Heart left ventricle (tissue), 13 donors: ENCODE results near the gene CA5B.

Experiments used
- CTCF ChIP-seq, 12 donors: fragments of 200-600 bp; sonication (generic) in 4 of 12; IDR thresholded peaks; one replicate each; pipeline versions ENCODE4 v1.5.0 to v1.8.0; 2018 to 2022; ENCODE audit warnings: antibody characterized with exemption in 12 of 12, mild to moderate bottlenecking in 5 of 12
- POLR2A ChIP-seq, 2 donors: fragments of 450-650 bp; IDR thresholded peaks; one replicate each; pipeline ENCODE4 v1.6.1; 2017; ENCODE audit warnings: antibody characterized with exemption in 2 of 2, mild to moderate bottlenecking in 2 of 2, moderate library complexity in 2 of 2
- donor health status: ischemic (EF 13 %, LVEDD 7.1; RV severe dilation, severe dysfunction).
- donor health status: DM: no; HTN: yes; CAD: no.
- donor health status: DM: no; HTN: no; CAD: no.
- donor health status: ischemic (EF 25% LVEDD 6.9; RV normal size, moderate dysfunction).
- donor health status: ischemic (EF 25% LVEDD 5.7; RV mildly dilated, moderate dysfunction).
- donor health status: ischemic (EF 35%, LVEDD 5.7; RV mildly dilated, moderate dysfunction).
- donor health status: nonischemic (EF 11% LVEDD 7.7; RV severe dilation, severe dysfunction).
- donor health status: DM: yes; HTN: yes; CAD: no.
- donor health status: PGD.
- donor health status: ischemic (EF 29% LVEDD 5.4; RV normal size, mild dysfunction).
- donor health status: nonischemic (EF 23%, LVEDD 6.1; RV moderate dilation, normal function).

- TF ChIP-seq CTCF (IDR thresholded peaks at IDR 0.05) (no peak), POLR2A (IDR thresholded peaks at IDR 0.05) (no peak)
Observed at GRCh38 chrX:15749642-15750610, 11.9 kb downstream of the CA5B start.
